Adrenal gland (tissue), 12 donors: ENCODE results near the gene PUM2. TPM values are rescaled to one million over a fixed set of nuclear protein-coding genes. Genes with fewer than 3 reads are reported as not detected.

ENCODE experiments used
- DNase-seq, 7 donors: peaks; one replicate each; pipeline ENCODE4 v3.0.0-alpha.2; 2019 to 2020
- H3K27ac ChIP-seq, 5 donors: fragments of 200-600 bp; sonication (generic) in 4 of 5; 1 replicate in 3 of 5; 2 replicates in 2 of 5; pipeline versions ENCODE4 v1.5.1 to v1.8.0; 2016 to 2020; ENCODE audit warnings: mild to moderate bottlenecking in 1 of 5
- H3K27me3 ChIP-seq: fragments of 200-600 bp; 2 replicates; pipeline ENCODE4 v1.8.0; 2021
- H3K36me3 ChIP-seq, 2 donors: fragments of 200-600 bp; replicated peaks in 1 of 2; 1 replicate in 1 of 2; 2 replicates in 1 of 2; pipeline versions ENCODE4 v1.5.1 to v1.8.0; 2018 to 2022
- H3K4me1 ChIP-seq, 2 donors: fragments of 200-600 bp; replicated peaks in 1 of 2; 1 replicate in 1 of 2; 2 replicates in 1 of 2; pipeline versions ENCODE4 v1.5.1 to v1.8.0; 2018 to 2021
- H3K4me3 ChIP-seq, 4 donors: fragments of 200-600 bp; sonication (generic) in 3 of 4; one replicate each; pipeline ENCODE4 v1.5.1; 2016 to 2018
- H3K9me3 ChIP-seq, 3 donors: fragments of 200-600 bp; sonication (generic) in 1 of 3; replicated peaks in 1 of 3; 1 replicate in 2 of 3; 2 replicates in 1 of 3; pipeline versions ENCODE4 v1.5.1 to v1.8.0; 2016 to 2021
- POLR2A ChIP-seq, 2 donors: fragments of 450-650 bp; IDR thresholded peaks; one replicate each; pipeline ENCODE4 v1.6.1; 2017; ENCODE audit warnings: antibody characterized with exemption in 2 of 2, mild to moderate bottlenecking in 2 of 2, moderate library complexity in 1 of 2
- WGBS, 4 donors: extraction: QIAGEN DNeasy Blood & Tissue Kit in 2 of 4; methylation state at CpG; one replicate each; pipeline versions ENCODE4 v1.1.5 to v1.1.7; 2013 to 2017; 5-methylcytosine and 5-hydroxymethylcytosine counted together
- intact Hi-C, 2 donors: fragments of 100-400 bp; cut with DNase I; formaldehyde crosslinking; loops; one replicate each; pipeline versions ENCODE4 v1.14.1 to v1.15.0; 2022 to 2023
- polyA plus RNA-seq, 3 donors: library from polyadenylated mRNA; stranded (reverse); fragments of 200-250 nt in 2 of 3; fragments of 350-450 nt in 1 of 3; fragmentation: Illumina TruSeq in 1 of 3; extraction: RNeasy Lipid Tissue Mini Kit (QIAGEN cat#74804) in 1 of 3; gene quantifications; one replicate each; pipeline ENCODE4 v1.2.3, GENCODE V29; 2013 to 2014
- total RNA-seq, 9 donors: library from RNA; depleted of rRNA in 4 of 9; stranded (reverse); fragments of >200 nt in 4 of 9; fragments of 120-200 nt in 1 of 9; fragmentation: NEBNext Ultra II Directional in 1 of 9; extraction: Animal tissue kit (Norgen Biotek cat#: 25700) in 1 of 9; gene quantifications; one replicate each; pipeline versions ENCODE4 v1.1.0 to v1.2.4, GENCODE V29; 2013 to 2023
- TF ChIP-seq, protein P1 (sequence below), 6 experiments: fragments of 450-650 bp in 4 of 6; fragments of 200-600 bp in 2 of 6; sonication (generic) in 1 of 6; IDR thresholded peaks; 1 replicate in 5 of 6; 2 replicates in 1 of 6; pipeline versions ENCODE4 v1.5.1 to v1.8.0; 2016 to 2021; ENCODE audit warnings: antibody characterized with exemption in 6 of 6, mild to moderate bottlenecking in 2 of 6, moderate library complexity in 1 of 6
- donor health status: healthy with polysubstance abuse.
- donor health status: Bipolar disorder and iron deficiency.
- donor health status: DM: yes; HTN: yes; CAD: no.
- donor health status: DM: no; HTN: no; CAD: no.
- donor health status: DM: no; HTN: no; CAD: no.
- donor health status: DM: yes; HTN: yes; CAD: no.

PUM2 gene
- total and polyA plus RNA-seq, 12 donors = 25.5 to 105 (median 53.3) TPM

- Histone ChIP-seq H3K4me1 (no peaks in the 10 kb centered on the region), H3K9me3 (peaks cover 0 to 12% (median 0%) of the 10 kb centered on the region in 3 donors), H3K36me3 (peaks cover 0 to 32% of the 10 kb centered on the region in 2 donors), H3K27me3 (no peaks in the 10 kb centered on the region), H3K27ac (no peak overlapping the region), H3K4me3 (no peak overlapping the region)
- 96 to 99% (median 98%) methylated on average over 9 of the region's 9 CpGs for WGBS, 4 donors
- intact Hi-C loops = no loop called here
- TF ChIP-seq, protein P1, sequence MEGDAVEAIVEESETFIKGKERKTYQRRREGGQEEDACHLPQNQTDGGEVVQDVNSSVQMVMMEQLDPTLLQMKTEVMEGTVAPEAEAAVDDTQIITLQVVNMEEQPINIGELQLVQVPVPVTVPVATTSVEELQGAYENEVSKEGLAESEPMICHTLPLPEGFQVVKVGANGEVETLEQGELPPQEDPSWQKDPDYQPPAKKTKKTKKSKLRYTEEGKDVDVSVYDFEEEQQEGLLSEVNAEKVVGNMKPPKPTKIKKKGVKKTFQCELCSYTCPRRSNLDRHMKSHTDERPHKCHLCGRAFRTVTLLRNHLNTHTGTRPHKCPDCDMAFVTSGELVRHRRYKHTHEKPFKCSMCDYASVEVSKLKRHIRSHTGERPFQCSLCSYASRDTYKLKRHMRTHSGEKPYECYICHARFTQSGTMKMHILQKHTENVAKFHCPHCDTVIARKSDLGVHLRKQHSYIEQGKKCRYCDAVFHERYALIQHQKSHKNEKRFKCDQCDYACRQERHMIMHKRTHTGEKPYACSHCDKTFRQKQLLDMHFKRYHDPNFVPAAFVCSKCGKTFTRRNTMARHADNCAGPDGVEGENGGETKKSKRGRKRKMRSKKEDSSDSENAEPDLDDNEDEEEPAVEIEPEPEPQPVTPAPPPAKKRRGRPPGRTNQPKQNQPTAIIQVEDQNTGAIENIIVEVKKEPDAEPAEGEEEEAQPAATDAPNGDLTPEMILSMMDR (IDR thresholded peaks at IDR 0.05) = no peak
- no peak for TF ChIP-seq POLR2A (IDR thresholded peaks at IDR 0.05)
- no peak for DNase-seq
These were observed 56.4 kb downstream of the PUM2 start for GRCh38 chr2:20294231-20294630.

DNA sequence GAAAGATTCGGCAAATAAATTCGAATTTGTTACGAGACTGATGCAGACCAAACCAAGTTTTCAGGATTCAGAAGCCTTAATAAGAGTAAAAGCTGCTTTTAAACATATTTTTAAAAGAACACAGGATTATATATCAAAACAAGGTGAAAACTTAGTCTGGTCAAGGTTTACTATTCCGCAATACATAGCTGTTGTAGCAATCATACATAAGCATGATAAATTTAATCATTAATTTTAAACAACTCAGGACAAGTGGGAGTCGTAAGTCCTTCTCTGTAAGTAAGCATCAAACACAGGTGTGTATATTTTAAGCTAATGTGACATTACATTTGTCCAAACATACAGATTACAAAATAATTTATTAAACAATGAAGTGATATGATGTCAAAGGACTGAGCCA lies 57.7 kb downstream of the PUM2 start:
- Histone ChIP-seq H3K27me3 (no peaks in the 10 kb centered on the region), H3K4me1 (no peaks in the 10 kb centered on the region), H3K9me3 (peaks cover 0 to 12% (median 0%) of the 10 kb centered on the region in 3 donors), H3K4me3 (no peak overlapping the region), H3K36me3 (peaks cover 0 to 27% of the 10 kb centered on the region in 2 donors), H3K27ac (no peak overlapping the region)
- DNase-seq = no peak
- TF ChIP-seq, protein P1 (IDR thresholded peaks at IDR 0.05) = no peak
- TF ChIP-seq POLR2A (IDR thresholded peaks at IDR 0.05) = no peak
- intact Hi-C loops = no loop called here
- WGBS, 4 donors = 93 to 98% (median 96%) methylated on average over 5 of the region's 5 CpGs

DNA sequence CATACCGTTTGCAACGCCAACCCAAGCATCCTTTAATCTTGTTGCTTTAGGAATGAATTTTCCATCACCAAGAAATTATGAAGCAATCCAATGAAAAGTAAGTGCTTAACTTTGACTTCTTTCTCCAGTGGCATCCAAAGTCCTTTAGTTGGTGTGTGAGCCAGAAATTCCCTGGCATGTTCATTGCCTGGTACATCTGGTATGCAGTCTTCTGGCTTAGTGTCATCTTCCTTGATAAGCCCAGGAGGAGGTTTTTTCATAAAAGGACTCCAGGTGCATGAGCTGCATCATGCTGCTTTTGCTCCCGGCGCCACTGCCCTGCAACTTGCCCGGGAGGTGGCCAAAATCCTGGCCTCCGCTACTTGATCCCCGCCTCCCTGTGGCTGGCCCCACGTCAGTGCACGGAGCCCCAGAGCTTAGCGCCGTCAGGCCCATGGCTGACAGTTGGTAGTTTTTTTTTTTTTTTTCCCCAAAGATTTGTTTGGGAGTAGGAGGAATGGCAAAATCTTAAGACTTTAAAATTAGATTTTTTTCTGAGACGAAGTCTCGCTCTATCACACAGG lies 58.7 kb downstream of the PUM2 start:
- DNase-seq = no peak
- 96 to 98% (median 96%) methylated on average over 13 of the region's 13 CpGs for WGBS, 4 donors
- peaks cover 0 to 12% (median 0%) of the 10 kb centered on the region in 3 donors for H3K9me3 ChIP-seq
- H3K36me3 ChIP-seq = peaks cover 0 to 27% of the 10 kb centered on the region in 2 donors
- intact Hi-C loops = no loop called here
- no peak overlapping the region for H3K27ac ChIP-seq
- TF ChIP-seq, protein P1 (IDR thresholded peaks at IDR 0.05) = no peak
- no peak for TF ChIP-seq POLR2A (IDR thresholded peaks at IDR 0.05)
- H3K4me1 ChIP-seq = no peaks in the 10 kb centered on the region
- no peaks in the 10 kb centered on the region for H3K27me3 ChIP-seq
- H3K4me3 ChIP-seq = no peak overlapping the region

DNA sequence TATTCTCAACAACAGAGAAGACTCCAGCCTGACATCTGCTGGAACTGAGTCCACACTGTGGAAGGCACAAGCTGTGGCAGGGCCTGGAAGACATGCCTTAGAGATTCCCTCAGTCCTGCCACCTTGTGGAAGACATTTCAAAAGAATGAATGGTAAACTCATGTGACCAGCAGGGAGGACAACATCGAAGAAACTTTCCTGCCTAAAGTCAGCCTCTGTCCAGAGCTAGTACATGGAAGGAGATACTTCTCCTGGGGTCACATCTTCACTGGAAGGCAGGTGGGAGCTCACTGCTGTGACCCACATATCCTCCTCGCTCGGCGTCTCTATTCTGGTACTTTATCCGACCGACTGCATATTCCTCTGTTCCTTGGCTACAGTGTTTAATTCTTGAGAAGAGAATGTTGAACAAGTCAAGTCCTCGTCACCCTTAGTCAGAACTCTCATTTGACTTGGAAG lies 59.5 kb downstream of the PUM2 start:
- no peak for TF ChIP-seq POLR2A (IDR thresholded peaks at IDR 0.05)
- TF ChIP-seq, protein P1 (IDR thresholded peaks at IDR 0.05) = peak; percentile 47 to 72 (median 52)
- H3K27ac ChIP-seq = peak overlapping the region in 1 of 5 donors; percentile 27
- H3K9me3 ChIP-seq = peaks cover 0 to 12% (median 0%) of the 10 kb centered on the region in 3 donors
- intact Hi-C loops = no loop called here
- DNase-seq = peak in 6 of 7 donors; percentile 30 to 72 (median 68)
- 76 to 84% (median 80%) methylated on average over 7 of the region's 7 CpGs for WGBS, 4 donors
- no peaks in the 10 kb centered on the region for H3K4me1 ChIP-seq
- H3K36me3 ChIP-seq = peaks cover 0 to 30% of the 10 kb centered on the region in 2 donors
- H3K4me3 ChIP-seq = no peak overlapping the region
- H3K27me3 ChIP-seq = no peaks in the 10 kb centered on the region
